Urinary bladder (tissue), 4 donors: ENCODE results near the gene LYRM7. TPM values are rescaled to one million over a fixed set of nuclear protein-coding genes. Genes with fewer than 3 reads are reported as not detected.

Experiments used
- DNase-seq: peaks from one replicate; pipeline ENCODE4 v3.0.0-alpha.2; 2015; ENCODE audit errors: extremely low spot score
- H3K27ac ChIP-seq: one replicate; pipeline ENCODE4 v1.5.1; 2013; ENCODE audit warnings: low read depth, mild to moderate bottlenecking, moderate library complexity
- H3K36me3 ChIP-seq: one replicate; pipeline ENCODE4 v1.6.1; 2013; ENCODE audit warnings: mild to moderate bottlenecking, moderate library complexity; ENCODE audit not compliant: insufficient read depth
- H3K4me1 ChIP-seq: one replicate; pipeline ENCODE4 v1.6.1; 2013; ENCODE audit warnings: mild to moderate bottlenecking, moderate library complexity; ENCODE audit not compliant: insufficient read depth
- H3K4me3 ChIP-seq: one replicate; pipeline ENCODE4 v1.5.1; 2013; ENCODE audit warnings: low read depth, low read length
- WGBS: extraction: QIAGEN DNeasy Blood & Tissue Kit; methylation state at CpG from one replicate; pipeline ENCODE4 v1.1.7; 2013; 5-methylcytosine and 5-hydroxymethylcytosine counted together
- polyA plus RNA-seq: library from polyadenylated mRNA; stranded (reverse); fragments of 200-250 nt; gene quantifications from one replicate; pipeline ENCODE4 v1.2.3, GENCODE V29; 2013
- total RNA-seq: library from RNA; depleted of rRNA; stranded (reverse); fragments of >200 nt; gene quantifications from one replicate; pipeline ENCODE4 v1.2.3, GENCODE V29; 2014
- donor health status: healthy with polysubstance abuse.
- donor health status: healthy.

Gene LYRM7
- total and polyA plus RNA-seq, 2 donors: 6.7 to 24.1 TPM

GRCh38 chr5:131194725-131195124, 24.0 kb downstream of the LYRM7 start:
- Histone ChIP-seq H3K36me3 (no peaks in the 10 kb centered on the region), H3K4me3 (no peak overlapping the region), H3K27ac (no peak overlapping the region), H3K4me1 (no peaks in the 10 kb centered on the region)
- DNase-seq: no peak
- 87% methylated on average over 5 of the region's 5 CpGs for WGBS

GRCh38 chr5:131195696-131196095, 25.0 kb downstream of the LYRM7 start:
- Histone ChIP-seq H3K36me3 (no peaks in the 10 kb centered on the region), H3K4me3 (no peak overlapping the region), H3K4me1 (no peaks in the 10 kb centered on the region), H3K27ac (no peak overlapping the region)
- no peak for DNase-seq

GRCh38 chr5:131196331-131196730, 25.6 kb downstream of the LYRM7 start:
- no peaks in the 10 kb centered on the region for H3K4me1 ChIP-seq
- H3K4me3 ChIP-seq: no peak overlapping the region
- H3K36me3 ChIP-seq: no peaks in the 10 kb centered on the region
- H3K27ac ChIP-seq: no peak overlapping the region
- WGBS: 87% methylated on average over 4 of the region's 4 CpGs
- DNase-seq: no peak

- no peaks in the 10 kb centered on the region for H3K36me3 ChIP-seq
- H3K4me1 ChIP-seq: no peaks in the 10 kb centered on the region
- 95% methylated on average over 5 of the region's 5 CpGs for WGBS
- DNase-seq: no peak
- no peak overlapping the region for H3K27ac ChIP-seq
- H3K4me3 ChIP-seq: no peak overlapping the region
These were observed 27.9 kb downstream of the LYRM7 start for GRCh38 chr5:131198625-131199024.

GRCh38 chr5:131200560-131200959, 29.8 kb downstream of the LYRM7 start:
- DNase-seq: no peak
- Histone ChIP-seq H3K36me3 (no peaks in the 10 kb centered on the region), H3K27ac (no peak overlapping the region), H3K4me1 (no peaks in the 10 kb centered on the region), H3K4me3 (no peak overlapping the region)
- 92% methylated on average over 3 of the region's 3 CpGs for WGBS

GRCh38 chr5:131204964-131205363, 34.2 kb downstream of the LYRM7 start:
- H3K27ac ChIP-seq: no peak overlapping the region
- H3K36me3 ChIP-seq: no peaks in the 10 kb centered on the region
- no peak for DNase-seq
- H3K4me1 ChIP-seq: no peaks in the 10 kb centered on the region
- no peak overlapping the region for H3K4me3 ChIP-seq
- 80% methylated on average over 2 of the region's 2 CpGs for WGBS

- Histone ChIP-seq H3K4me1 (no peaks in the 10 kb centered on the region), H3K36me3 (no peaks in the 10 kb centered on the region), H3K27ac (no peak overlapping the region), H3K4me3 (no peak overlapping the region)
- DNase-seq: no peak
- 87% methylated on average over 2 of the region's 2 CpGs for WGBS
These were observed 35.3 kb downstream of the LYRM7 start for GRCh38 chr5:131206061-131206460.

GRCh38 chr5:131206772-131207171, 36.0 kb downstream of the LYRM7 start:
- no peak for DNase-seq
- no peaks in the 10 kb centered on the region for H3K4me1 ChIP-seq
- no peaks in the 10 kb centered on the region for H3K36me3 ChIP-seq
- H3K4me3 ChIP-seq: no peak overlapping the region
- no peak overlapping the region for H3K27ac ChIP-seq
- 42% methylated on average over 1 of the region's 1 CpG for WGBS

GRCh38 chr5:131209175-131209505, 38.4 kb downstream of the LYRM7 start:
- Histone ChIP-seq H3K36me3 (no peaks in the 10 kb centered on the region), H3K27ac (no peak overlapping the region), H3K4me3 (no peak overlapping the region), H3K4me1 (no peaks in the 10 kb centered on the region)
- WGBS: 78% methylated on average over 1 of the region's 1 CpG
- no peak for DNase-seq

- Histone ChIP-seq H3K4me1 (no peaks in the 10 kb centered on the region), H3K27ac (no peak overlapping the region), H3K36me3 (no peaks in the 10 kb centered on the region), H3K4me3 (no peak overlapping the region)
- 42% methylated on average over 6 of the region's 6 CpGs for WGBS
- DNase-seq: no peak
These were observed 38.9 kb downstream of the LYRM7 start for GRCh38 chr5:131209506-131210150.

- H3K27ac ChIP-seq: no peak overlapping the region
These were observed 39.4 kb downstream of the LYRM7 start for GRCh38 chr5:131210151-131210510.

GRCh38 chr5:131211669-131212068, 40.9 kb downstream of the LYRM7 start:
- no peak for DNase-seq
- no peak overlapping the region for H3K27ac ChIP-seq
- no peak overlapping the region for H3K4me3 ChIP-seq
- WGBS: 92% methylated on average over 5 of the region's 5 CpGs
- H3K4me1 ChIP-seq: no peaks in the 10 kb centered on the region
- no peaks in the 10 kb centered on the region for H3K36me3 ChIP-seq

More at GRCh38 chr5:131210151-131210510, 39.4 kb downstream of the LYRM7 start:
- H3K36me3 ChIP-seq: no peaks in the 10 kb centered on the region
- H3K4me1 ChIP-seq: no peaks in the 10 kb centered on the region
- H3K4me3 ChIP-seq: no peak overlapping the region
- DNase-seq: no peak

GRCh38 chr5:131212471-131213021, 41.8 kb downstream of the LYRM7 start:
- H3K4me1 ChIP-seq: no peaks in the 10 kb centered on the region
- H3K27ac ChIP-seq: no peak overlapping the region
- no peaks in the 10 kb centered on the region for H3K36me3 ChIP-seq
- no peak overlapping the region for H3K4me3 ChIP-seq
- 75% methylated on average over 5 of the region's 5 CpGs for WGBS
- DNase-seq: no peak

- Histone ChIP-seq H3K4me3 (no peak overlapping the region), H3K27ac (no peak overlapping the region), H3K4me1 (no peaks in the 10 kb centered on the region), H3K36me3 (no peaks in the 10 kb centered on the region)
- no peak for DNase-seq
- WGBS: 56% methylated on average over 3 of the region's 3 CpGs
These were observed 44.0 kb downstream of the LYRM7 start for GRCh38 chr5:131214609-131215227.
